Adrenal gland (tissue), 12 donors: ENCODE results near the gene PRDX5. TPM values are rescaled to one million over a fixed set of nuclear protein-coding genes. Genes with fewer than 3 reads are reported as not detected.

Experiments used
- DNase-seq, 7 donors: peaks; one replicate each; pipeline ENCODE4 v3.0.0-alpha.2; 2019 to 2020
- H3K27ac ChIP-seq, 5 donors: fragments of 200-600 bp; sonication (generic) in 4 of 5; 1 replicate in 3 of 5; 2 replicates in 2 of 5; pipeline versions ENCODE4 v1.5.1 to v1.8.0; 2016 to 2020; ENCODE audit warnings: mild to moderate bottlenecking in 1 of 5
- H3K27me3 ChIP-seq: fragments of 200-600 bp; 2 replicates; pipeline ENCODE4 v1.8.0; 2021
- H3K36me3 ChIP-seq, 2 donors: fragments of 200-600 bp; replicated peaks in 1 of 2; 1 replicate in 1 of 2; 2 replicates in 1 of 2; pipeline versions ENCODE4 v1.5.1 to v1.8.0; 2018 to 2022
- H3K4me1 ChIP-seq, 2 donors: fragments of 200-600 bp; replicated peaks in 1 of 2; 1 replicate in 1 of 2; 2 replicates in 1 of 2; pipeline versions ENCODE4 v1.5.1 to v1.8.0; 2018 to 2021
- H3K4me3 ChIP-seq, 4 donors: fragments of 200-600 bp; sonication (generic) in 3 of 4; one replicate each; pipeline ENCODE4 v1.5.1; 2016 to 2018
- H3K9me3 ChIP-seq, 3 donors: fragments of 200-600 bp; sonication (generic) in 1 of 3; replicated peaks in 1 of 3; 1 replicate in 2 of 3; 2 replicates in 1 of 3; pipeline versions ENCODE4 v1.5.1 to v1.8.0; 2016 to 2021
- CTCF ChIP-seq, 6 experiments: fragments of 450-650 bp in 4 of 6; fragments of 200-600 bp in 2 of 6; sonication (generic) in 1 of 6; IDR thresholded peaks; 1 replicate in 5 of 6; 2 replicates in 1 of 6; pipeline versions ENCODE4 v1.5.1 to v1.8.0; 2016 to 2021; ENCODE audit warnings: antibody characterized with exemption in 6 of 6, mild to moderate bottlenecking in 2 of 6, moderate library complexity in 1 of 6
- POLR2A ChIP-seq, 2 donors: fragments of 450-650 bp; IDR thresholded peaks; one replicate each; pipeline ENCODE4 v1.6.1; 2017; ENCODE audit warnings: antibody characterized with exemption in 2 of 2, mild to moderate bottlenecking in 2 of 2, moderate library complexity in 1 of 2
- WGBS, 4 donors: extraction: QIAGEN DNeasy Blood & Tissue Kit in 2 of 4; methylation state at CpG; one replicate each; pipeline versions ENCODE4 v1.1.5 to v1.1.7; 2013 to 2017; 5-methylcytosine and 5-hydroxymethylcytosine counted together
- intact Hi-C, 2 donors: fragments of 100-400 bp; cut with DNase I; formaldehyde crosslinking; loops; one replicate each; pipeline versions ENCODE4 v1.14.1 to v1.15.0; 2022 to 2023
- polyA plus RNA-seq, 3 donors: library from polyadenylated mRNA; stranded (reverse); fragments of 200-250 nt in 2 of 3; fragments of 350-450 nt in 1 of 3; fragmentation: Illumina TruSeq in 1 of 3; extraction: RNeasy Lipid Tissue Mini Kit (QIAGEN cat#74804) in 1 of 3; gene quantifications; one replicate each; pipeline ENCODE4 v1.2.3, GENCODE V29; 2013 to 2014
- total RNA-seq, 9 donors: library from RNA; depleted of rRNA in 4 of 9; stranded (reverse); fragments of >200 nt in 4 of 9; fragments of 120-200 nt in 1 of 9; fragmentation: NEBNext Ultra II Directional in 1 of 9; extraction: Animal tissue kit (Norgen Biotek cat#: 25700) in 1 of 9; gene quantifications; one replicate each; pipeline versions ENCODE4 v1.1.0 to v1.2.4, GENCODE V29; 2013 to 2023
- donor health status: healthy with polysubstance abuse.
- donor health status: Bipolar disorder and iron deficiency.
- donor health status: DM: yes; HTN: yes; CAD: no.
- donor health status: DM: no; HTN: no; CAD: no.
- donor health status: DM: no; HTN: no; CAD: no.
- donor health status: DM: yes; HTN: yes; CAD: no.

PRDX5 gene
- total and polyA plus RNA-seq, 12 donors = 324 to 843 (median 478) TPM

- H3K4me1 ChIP-seq = peaks cover 20 to 25% of the 10 kb centered on the region in 2 donors
- peaks cover 43% of the 10 kb centered on the region for H3K27me3 ChIP-seq
- WGBS, 4 donors = 56 to 62% (median 59%) methylated on average over 16 to 18 of the region's 18 CpGs
- no peak overlapping the region for H3K27ac ChIP-seq
- TF ChIP-seq POLR2A (IDR thresholded peaks at IDR 0.05) (no peak), CTCF (IDR thresholded peaks at IDR 0.05) (no peak)
- H3K4me3 ChIP-seq = no peak overlapping the region
- no peaks in the 10 kb centered on the region for H3K36me3 ChIP-seq
- no peak for DNase-seq
- no peaks in the 10 kb centered on the region for H3K9me3 ChIP-seq
- intact Hi-C loops = loop anchor here in 1 of 2 donors (5.0 to 10.0 kb wide), 2 partner anchors 91 to 293 kb away; partner anchors contain the start of gene FERMT3
Measured at GRCh38 chr11:64297699-64298358, 20.1 kb upstream of the PRDX5 start.

GRCh38 chr11:64298966-64299846 lies 18.7 kb upstream of the PRDX5 start:
- Histone ChIP-seq H3K4me1 (peaks cover 23 to 30% of the 10 kb centered on the region in 2 donors), H3K27ac (no peak overlapping the region), H3K4me3 (peak overlapping the region in 2 of 4 donors; percentile 30 to 43), H3K9me3 (no peaks in the 10 kb centered on the region), H3K27me3 (peaks cover 36% of the 10 kb centered on the region), H3K36me3 (no peaks in the 10 kb centered on the region)
- intact Hi-C loops = loop anchor here in 1 of 2 donors (5.0 to 10.0 kb wide), 2 partner anchors 92 to 294 kb away; partner anchors contain the start of gene FERMT3
- DNase-seq = peak in 6 of 7 donors; percentile 62 to 75 (median 74)
- 3 to 44% (median 11%) methylated on average over 3 to 60 of the region's 60 CpGs for WGBS, 4 donors
- TF ChIP-seq POLR2A (IDR thresholded peaks at IDR 0.05) (peak in 1 of 2 donors; percentile 8), CTCF (IDR thresholded peaks at IDR 0.05) (no peak)

GRCh38 chr11:64299847-64300648 lies 17.9 kb upstream of the PRDX5 start, which contains the start of gene CATSPERZ:
Gene CATSPERZ (plus strand): TSS chr11:64300358. CDS start chr11:64300411, 53 bp downstream.
- Histone ChIP-seq H3K27ac (no peak within 1 kb of the TSS), H3K9me3 (no peaks in the 10 kb centered on the region), H3K27me3 (peaks cover 36% of the 10 kb centered on the region), H3K36me3 (no peaks in the 10 kb centered on the region), H3K4me3 (peak within 1 kb of the TSS in 2 of 4 donors; percentile 30 to 43), H3K4me1 (peaks cover 24 to 35% of the 10 kb centered on the region in 2 donors)
- no peak for TF ChIP-seq CTCF (IDR thresholded peaks at IDR 0.05)
- no peak for TF ChIP-seq POLR2A (IDR thresholded peaks at IDR 0.05)
- peak in 1 of 7 donors; percentile 54 for DNase-seq
- intact Hi-C loops = loop anchor here (2.0 to 10.0 kb wide), 3 partner anchors 93 to 295 kb away; partner anchors contain the start of gene FERMT3 (in 1 of the 2)
- 11 to 14% (median 12%) methylated on average over 26 to 54 of the region's 54 CpGs for WGBS, 4 donors
